ENCODE data around the gene RAB40A. TPM values are rescaled to one million over a fixed set of nuclear protein-coding genes. Genes with fewer than 3 reads are reported as not detected.

RAB40A gene
- total and polyA plus RNA-seq, 10 donors: 0.12 to 1.6 (median 0.68) TPM; not detected in 1

DNA sequence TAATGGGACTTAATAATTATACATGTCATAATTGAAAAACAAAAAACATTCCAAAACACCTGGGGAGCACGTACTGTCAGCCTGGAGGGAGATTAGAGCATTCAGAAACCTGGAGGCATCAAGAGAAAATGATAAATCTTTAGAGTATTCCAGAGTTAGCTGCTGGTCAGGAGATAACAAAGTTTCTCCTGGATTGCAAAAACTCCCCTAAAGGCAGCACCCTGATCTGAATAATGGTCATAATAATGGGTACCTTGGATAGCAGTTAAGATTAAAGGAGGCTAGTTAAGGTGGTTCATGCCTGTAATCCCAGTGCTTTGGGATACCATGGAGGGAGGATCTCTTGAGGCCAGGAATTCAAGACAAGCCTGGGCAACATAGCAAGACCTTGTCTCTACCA is 15.9 kb upstream of the RAB40A start:
- H3K4me1 ChIP-seq: peaks cover 0 to 11% (median 0%) of the 10 kb centered on the region in 6 donors
- H3K9me3 ChIP-seq: no peaks in the 10 kb centered on the region
- H3K4me3 ChIP-seq: no peak overlapping the region
- no peak for TF ChIP-seq POLR2A (IDR thresholded peaks at IDR 0.05)
- TF ChIP-seq POLR2AphosphoS5 (IDR thresholded peaks at IDR 0.05): no peak
- TF ChIP-seq, protein P1, sequence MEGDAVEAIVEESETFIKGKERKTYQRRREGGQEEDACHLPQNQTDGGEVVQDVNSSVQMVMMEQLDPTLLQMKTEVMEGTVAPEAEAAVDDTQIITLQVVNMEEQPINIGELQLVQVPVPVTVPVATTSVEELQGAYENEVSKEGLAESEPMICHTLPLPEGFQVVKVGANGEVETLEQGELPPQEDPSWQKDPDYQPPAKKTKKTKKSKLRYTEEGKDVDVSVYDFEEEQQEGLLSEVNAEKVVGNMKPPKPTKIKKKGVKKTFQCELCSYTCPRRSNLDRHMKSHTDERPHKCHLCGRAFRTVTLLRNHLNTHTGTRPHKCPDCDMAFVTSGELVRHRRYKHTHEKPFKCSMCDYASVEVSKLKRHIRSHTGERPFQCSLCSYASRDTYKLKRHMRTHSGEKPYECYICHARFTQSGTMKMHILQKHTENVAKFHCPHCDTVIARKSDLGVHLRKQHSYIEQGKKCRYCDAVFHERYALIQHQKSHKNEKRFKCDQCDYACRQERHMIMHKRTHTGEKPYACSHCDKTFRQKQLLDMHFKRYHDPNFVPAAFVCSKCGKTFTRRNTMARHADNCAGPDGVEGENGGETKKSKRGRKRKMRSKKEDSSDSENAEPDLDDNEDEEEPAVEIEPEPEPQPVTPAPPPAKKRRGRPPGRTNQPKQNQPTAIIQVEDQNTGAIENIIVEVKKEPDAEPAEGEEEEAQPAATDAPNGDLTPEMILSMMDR (IDR thresholded peaks at IDR 0.05 in 8 of 11, conservative IDR thresholded peaks at IDR 0.05 in 3 of 11): no peak
- peaks cover 0 to 7% (median 0%) of the 10 kb centered on the region in 7 donors for H3K27me3 ChIP-seq (replicated peaks in 1 of 7)
- WGBS, 5 donors: 43 to 86% (median 70%) methylated on average over 1 of the region's 1 CpG
- DNase-seq: no peak
- H3K27ac ChIP-seq: peak overlapping the region in 4 of 8 donors; percentile 31 to 58 (median 52)
- intact Hi-C loops (cut with DNase I; ENCODE audit: low total_unique reads): loop anchor here (10.0 kb wide), 1 partner anchor 150 kb away; the partner anchor contains the start of gene MORF4L2
- no peaks in the 10 kb centered on the region for H3K36me3 ChIP-seq

DNA sequence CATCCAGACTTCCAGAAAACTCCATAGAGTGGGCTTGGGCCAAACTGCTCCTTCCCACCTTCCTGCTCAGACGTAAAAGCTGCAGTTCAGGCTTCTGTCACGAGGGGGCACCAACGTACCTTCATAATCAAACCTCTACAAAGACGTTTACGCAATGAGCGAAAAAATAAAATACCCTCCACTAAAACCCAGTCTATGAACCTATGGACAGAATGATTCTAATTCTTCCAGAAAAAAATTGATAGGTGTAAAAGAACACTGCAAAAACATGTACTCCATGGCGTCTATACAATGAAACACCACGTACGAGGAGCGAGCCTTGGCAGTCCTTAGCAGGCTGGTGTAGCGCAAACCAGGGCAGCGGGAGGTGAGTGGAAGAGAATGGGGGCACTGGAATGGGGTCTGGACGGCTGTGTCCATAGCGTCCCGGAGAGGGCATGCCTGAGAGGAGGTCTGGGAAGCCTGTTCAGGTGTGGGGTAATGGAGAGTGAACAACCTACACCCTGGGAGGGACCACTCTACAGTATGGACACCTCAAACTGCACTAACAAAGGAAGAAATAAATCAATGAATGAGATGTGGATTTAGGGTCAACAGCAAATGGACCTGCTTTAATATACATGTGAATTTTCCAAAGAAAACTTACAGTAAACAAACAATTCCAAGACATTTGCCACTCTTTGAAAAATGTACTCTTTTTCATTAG is 14.4 kb upstream of the RAB40A start:
- Histone ChIP-seq H3K27me3 (replicated peaks in 1 of 7) (peaks cover 0 to 7% (median 0%) of the 10 kb centered on the region in 7 donors), H3K27ac (peak overlapping the region in 1 of 8 donors; percentile 16), H3K9me3 (no peaks in the 10 kb centered on the region), H3K4me3 (peak overlapping the region in 3 of 8 donors; percentile 4 to 51 (median 33)), H3K36me3 (no peaks in the 10 kb centered on the region), H3K4me1 (peaks cover 0 to 11% (median 0%) of the 10 kb centered on the region in 6 donors)
- DNase-seq: peak; percentile 81
- TF ChIP-seq POLR2AphosphoS5 (IDR thresholded peaks at IDR 0.05): no peak
- TF ChIP-seq, protein P1 (IDR thresholded peaks at IDR 0.05 in 8 of 11, conservative IDR thresholded peaks at IDR 0.05 in 3 of 11): peak; percentile 44 to 84 (median 80)
- WGBS, 5 donors: 9 to 19% (median 12%) methylated on average over 15 of the region's 15 CpGs
- intact Hi-C loops (cut with DNase I; ENCODE audit: low total_unique reads): loop anchor here (5.0 to 10.0 kb wide), 2 partner anchors 151 to 284 kb away; partner anchors contain the start of gene MORF4L2

DNA sequence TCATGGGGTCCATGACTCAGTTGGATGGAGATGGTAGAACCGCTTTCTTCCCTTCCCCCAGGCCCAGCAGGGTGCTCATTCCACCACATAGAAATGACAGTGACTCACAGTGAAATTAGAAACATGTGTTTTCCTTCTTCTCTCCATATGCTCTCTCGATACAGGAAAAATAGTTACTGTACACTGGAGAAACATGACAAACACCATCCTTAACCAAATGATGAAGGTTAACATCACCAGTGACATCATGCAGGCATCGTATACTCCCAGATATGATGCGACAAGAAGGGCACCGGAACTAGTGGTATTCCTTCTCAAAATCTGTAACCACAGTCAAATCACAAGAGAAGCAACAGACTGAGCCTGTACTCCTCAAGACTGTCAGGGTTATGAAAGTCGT is 11.7 kb upstream of the RAB40A start:
- no peaks in the 10 kb centered on the region for H3K36me3 ChIP-seq
- H3K27ac ChIP-seq: no peak overlapping the region
- H3K27me3 ChIP-seq (replicated peaks in 1 of 7): peaks cover 0 to 7% (median 0%) of the 10 kb centered on the region in 7 donors
- no peak overlapping the region for H3K4me3 ChIP-seq
- no peak for DNase-seq
- no peaks in the 10 kb centered on the region for H3K9me3 ChIP-seq
- peaks cover 0 to 11% (median 0%) of the 10 kb centered on the region in 6 donors for H3K4me1 ChIP-seq
- TF ChIP-seq POLR2A (IDR thresholded peaks at IDR 0.05): no peak
- no peak for TF ChIP-seq POLR2AphosphoS5 (IDR thresholded peaks at IDR 0.05)
- TF ChIP-seq, protein P1 (IDR thresholded peaks at IDR 0.05 in 8 of 11, conservative IDR thresholded peaks at IDR 0.05 in 3 of 11): no peak
- intact Hi-C loops (cut with DNase I; ENCODE audit: low total_unique reads): loop anchor here (5.0 to 10.0 kb wide), 2 partner anchors 154 to 286 kb away; partner anchors contain the start of gene MORF4L2
- 74 to 96% (median 87%) methylated on average over 6 of the region's 6 CpGs for WGBS, 5 donors

DNA sequence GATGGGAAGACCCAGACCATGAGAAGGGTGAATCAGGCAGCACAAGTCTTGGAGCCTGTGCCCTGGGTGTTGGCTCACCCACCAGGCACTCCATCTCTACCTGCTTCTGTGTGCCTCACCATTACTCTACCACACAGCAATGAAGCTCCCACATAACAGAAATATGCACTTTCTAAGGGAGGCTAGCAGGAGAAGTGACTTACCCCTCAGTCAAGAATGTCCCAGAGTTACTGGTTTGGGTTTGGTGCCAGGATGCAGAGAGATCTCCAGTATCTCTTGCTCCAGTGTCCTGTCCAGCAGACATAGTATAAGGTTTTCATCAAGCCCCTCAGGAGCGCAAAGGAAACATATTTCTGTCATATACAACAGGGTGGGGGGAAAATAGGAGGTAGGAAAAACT is 11.3 kb upstream of the RAB40A start:
- H3K27me3 ChIP-seq (replicated peaks in 1 of 7): peaks cover 0 to 7% (median 0%) of the 10 kb centered on the region in 7 donors
- no peak overlapping the region for H3K4me3 ChIP-seq
- H3K9me3 ChIP-seq: no peaks in the 10 kb centered on the region
- peaks cover 0 to 11% (median 0%) of the 10 kb centered on the region in 6 donors for H3K4me1 ChIP-seq
- no peak overlapping the region for H3K27ac ChIP-seq
- TF ChIP-seq, protein P1 (IDR thresholded peaks at IDR 0.05 in 8 of 11, conservative IDR thresholded peaks at IDR 0.05 in 3 of 11): no peak
- TF ChIP-seq POLR2A (IDR thresholded peaks at IDR 0.05) (no peak), POLR2AphosphoS5 (IDR thresholded peaks at IDR 0.05) (no peak)
- no peaks in the 10 kb centered on the region for H3K36me3 ChIP-seq
- intact Hi-C loops (cut with DNase I; ENCODE audit: low total_unique reads): loop anchor here (5.0 to 10.0 kb wide), 2 partner anchors 154 to 287 kb away; partner anchors contain the start of gene MORF4L2
- DNase-seq: no peak
- 74 to 100% (median 96%) methylated on average over 1 of the region's 1 CpG for WGBS, 5 donors
